ENCODE data around the gene TMEM51. TPM values are rescaled to one million over a fixed set of nuclear protein-coding genes. Genes with fewer than 3 reads are reported as not detected.
"Not testable (repeated sequence)": the region's sequence is repeated elsewhere in the genome, so short reads cannot be mapped to it uniquely, and the experiment has no call there.

TMEM51 gene
- total RNA-seq, 1 donor from 2014 or later = not detected

DNA sequence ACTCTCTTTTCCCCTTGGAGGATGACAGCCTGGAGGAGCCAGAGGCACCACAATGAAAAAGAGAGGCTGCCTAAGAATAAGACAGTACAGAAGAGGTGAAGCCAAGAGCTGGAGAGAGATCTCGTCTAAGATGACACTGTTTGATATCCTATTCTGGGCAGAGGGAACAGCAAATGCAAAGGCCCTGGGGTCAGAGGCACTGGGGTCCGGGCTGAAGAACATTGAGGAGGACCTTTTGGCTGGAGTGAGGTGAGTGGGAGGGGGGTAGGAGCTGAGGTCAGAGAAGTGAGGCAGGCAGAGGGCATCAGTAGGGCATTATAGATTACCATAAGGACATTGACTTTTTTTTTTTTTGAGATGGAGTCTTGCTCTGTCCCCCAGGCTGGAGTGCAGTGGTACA lies 19.3 kb upstream of the TMEM51 start:
- Histone ChIP-seq H3K27ac (no peak overlapping the region), H3K9me3 (no peaks in the 10 kb centered on the region), H3K36me3 (no peaks in the 10 kb centered on the region), H3K4me3 (no peak overlapping the region), H3K4me1 (no peaks in the 10 kb centered on the region), H3K27me3 (no peaks in the 10 kb centered on the region)
- no peak for DNase-seq (ENCODE audit: low spot score in 2 of 2)
- intact Hi-C loops (cut with DNase I) = no loop called here
- TF ChIP-seq, protein P1, sequence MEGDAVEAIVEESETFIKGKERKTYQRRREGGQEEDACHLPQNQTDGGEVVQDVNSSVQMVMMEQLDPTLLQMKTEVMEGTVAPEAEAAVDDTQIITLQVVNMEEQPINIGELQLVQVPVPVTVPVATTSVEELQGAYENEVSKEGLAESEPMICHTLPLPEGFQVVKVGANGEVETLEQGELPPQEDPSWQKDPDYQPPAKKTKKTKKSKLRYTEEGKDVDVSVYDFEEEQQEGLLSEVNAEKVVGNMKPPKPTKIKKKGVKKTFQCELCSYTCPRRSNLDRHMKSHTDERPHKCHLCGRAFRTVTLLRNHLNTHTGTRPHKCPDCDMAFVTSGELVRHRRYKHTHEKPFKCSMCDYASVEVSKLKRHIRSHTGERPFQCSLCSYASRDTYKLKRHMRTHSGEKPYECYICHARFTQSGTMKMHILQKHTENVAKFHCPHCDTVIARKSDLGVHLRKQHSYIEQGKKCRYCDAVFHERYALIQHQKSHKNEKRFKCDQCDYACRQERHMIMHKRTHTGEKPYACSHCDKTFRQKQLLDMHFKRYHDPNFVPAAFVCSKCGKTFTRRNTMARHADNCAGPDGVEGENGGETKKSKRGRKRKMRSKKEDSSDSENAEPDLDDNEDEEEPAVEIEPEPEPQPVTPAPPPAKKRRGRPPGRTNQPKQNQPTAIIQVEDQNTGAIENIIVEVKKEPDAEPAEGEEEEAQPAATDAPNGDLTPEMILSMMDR (IDR thresholded peaks at IDR 0.05) = no peak

DNA sequence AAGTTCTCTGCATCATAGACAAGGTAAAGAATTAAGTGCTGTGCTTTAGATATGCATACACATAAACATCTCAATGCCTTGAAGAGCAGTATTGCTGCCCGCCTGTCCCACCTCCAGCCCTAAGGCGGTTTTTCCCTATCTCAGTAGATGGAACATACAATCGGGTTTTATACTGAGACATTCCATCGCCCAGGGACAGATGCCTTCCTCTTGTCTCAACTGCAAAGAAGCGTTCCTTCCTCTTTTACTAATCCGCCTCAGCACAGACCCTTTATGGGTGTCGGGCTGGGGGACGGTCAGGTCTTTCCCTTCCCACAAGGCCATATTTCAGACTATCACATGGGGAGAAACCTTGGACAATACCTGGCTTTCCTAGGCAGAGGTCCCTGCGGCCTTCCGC lies 17.9 kb upstream of the TMEM51 start:
- H3K36me3 ChIP-seq; H3K9me3 ChIP-seq; H3K27me3 ChIP-seq; intact Hi-C loops (cut with DNase I); H3K4me1 ChIP-seq; H3K27ac ChIP-seq; H3K4me3 ChIP-seq; DNase-seq (ENCODE audit: low spot score in 2 of 2): not testable (repeated sequence)

DNA sequence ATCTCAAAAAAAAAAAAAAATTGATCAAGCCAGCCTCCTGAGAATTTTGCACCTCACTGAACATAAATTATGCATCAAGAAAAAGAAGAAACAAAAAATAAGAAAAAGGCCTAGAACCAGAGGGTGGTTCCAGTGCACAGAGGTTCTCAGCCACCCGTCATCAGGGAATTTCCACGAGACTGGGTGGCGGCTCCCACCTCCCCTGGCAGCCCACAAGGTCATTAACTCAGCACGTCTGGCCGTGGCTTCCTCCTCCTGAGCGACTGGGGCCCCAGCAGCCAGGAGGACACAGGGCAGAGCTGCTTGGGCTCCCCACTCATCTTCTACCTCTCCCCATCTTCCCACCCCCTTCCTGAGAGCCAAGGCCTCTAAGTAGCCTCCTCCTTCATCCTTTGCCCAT lies 15.7 kb upstream of the TMEM51 start:
- H3K27me3 ChIP-seq = no peaks in the 10 kb centered on the region
- H3K27ac ChIP-seq = no peak overlapping the region
- H3K4me1 ChIP-seq = no peaks in the 10 kb centered on the region
- TF ChIP-seq, protein P1 (IDR thresholded peaks at IDR 0.05) = no peak
- no peaks in the 10 kb centered on the region for H3K36me3 ChIP-seq
- no peak overlapping the region for H3K4me3 ChIP-seq
- intact Hi-C loops (cut with DNase I) = no loop called here
- DNase-seq (ENCODE audit: low spot score in 2 of 2) = no peak
- H3K9me3 ChIP-seq = no peaks in the 10 kb centered on the region

DNA sequence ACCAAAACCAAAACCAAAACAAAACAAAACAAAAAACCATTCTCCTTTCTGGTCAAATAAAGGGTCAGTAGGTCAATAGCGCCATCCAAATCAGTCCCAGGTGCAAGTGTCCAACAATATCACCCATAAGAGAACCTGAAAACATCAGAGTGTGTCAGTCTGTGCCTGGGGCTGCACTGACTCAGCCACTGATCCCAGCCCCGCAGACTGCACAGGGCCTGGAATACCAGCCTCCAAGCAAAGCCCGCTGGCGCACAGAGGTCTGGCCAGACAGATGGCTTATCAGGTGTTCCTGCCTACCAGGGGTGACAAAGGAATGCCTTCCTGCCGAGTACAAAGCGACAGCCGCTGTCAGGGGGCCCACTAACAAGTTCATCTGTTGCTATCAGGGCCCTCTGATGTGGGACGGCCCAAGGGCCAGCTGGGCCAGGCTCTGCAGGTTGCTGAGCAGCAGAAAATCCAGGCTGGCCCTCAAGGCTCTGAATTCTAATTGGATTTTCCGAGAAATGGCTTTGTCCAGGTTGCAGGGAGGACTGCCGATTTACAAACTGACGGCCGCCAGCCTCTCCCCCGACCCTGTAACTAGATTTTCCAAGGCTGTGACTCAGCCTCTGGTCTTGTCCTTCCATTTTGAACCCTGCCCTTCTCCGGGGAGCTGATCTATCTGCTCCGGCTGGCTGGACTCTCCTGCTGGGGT lies 13.7 kb upstream of the TMEM51 start:
- Histone ChIP-seq H3K4me3 (no peak overlapping the region), H3K27ac (no peak overlapping the region), H3K9me3 (no peaks in the 10 kb centered on the region), H3K36me3 (no peaks in the 10 kb centered on the region), H3K4me1 (no peaks in the 10 kb centered on the region), H3K27me3 (no peaks in the 10 kb centered on the region)
- intact Hi-C loops (cut with DNase I) = no loop called here
- DNase-seq (ENCODE audit: low spot score in 2 of 2) = no peak
- TF ChIP-seq, protein P1 (IDR thresholded peaks at IDR 0.05) = no peak

DNA sequence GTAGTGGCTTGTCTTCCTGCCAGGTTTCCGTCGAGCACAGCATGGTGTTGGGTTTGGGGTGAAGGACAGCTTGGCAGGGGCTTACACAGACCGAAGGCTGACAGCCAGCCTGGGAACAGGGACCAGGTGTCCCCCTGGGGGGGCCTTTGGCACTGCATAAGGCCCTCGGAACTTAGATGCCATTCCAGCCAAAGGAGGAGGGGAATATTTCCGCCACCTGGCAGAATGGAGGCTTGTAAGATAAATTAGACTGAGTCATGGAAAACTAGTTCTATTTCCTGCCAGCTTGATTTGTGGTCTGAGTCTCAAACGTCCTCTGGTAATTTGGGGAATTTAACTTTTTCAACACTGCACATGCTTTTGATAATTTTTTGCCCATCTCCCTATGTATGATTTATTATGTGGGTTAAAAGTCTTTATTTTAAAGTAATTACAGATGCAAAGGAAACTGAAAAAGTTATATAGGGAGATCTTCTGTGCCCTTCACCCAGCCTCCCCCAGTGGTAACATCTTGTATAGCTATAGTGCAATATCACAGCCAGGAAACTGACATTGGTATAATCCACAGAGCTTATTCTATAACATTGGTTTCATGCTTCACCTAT lies 11.5 kb upstream of the TMEM51 start:
- Histone ChIP-seq H3K27ac (no peak overlapping the region), H3K4me1 (peaks cover 0 to 2% of the 10 kb centered on the region in 2 donors), H3K27me3 (no peaks in the 10 kb centered on the region), H3K36me3 (no peaks in the 10 kb centered on the region), H3K9me3 (no peaks in the 10 kb centered on the region), H3K4me3 (no peak overlapping the region)
- DNase-seq (ENCODE audit: low spot score in 2 of 2) = no peak
- intact Hi-C loops (cut with DNase I) = no loop called here
- TF ChIP-seq, protein P1 (IDR thresholded peaks at IDR 0.05) = no peak

DNA sequence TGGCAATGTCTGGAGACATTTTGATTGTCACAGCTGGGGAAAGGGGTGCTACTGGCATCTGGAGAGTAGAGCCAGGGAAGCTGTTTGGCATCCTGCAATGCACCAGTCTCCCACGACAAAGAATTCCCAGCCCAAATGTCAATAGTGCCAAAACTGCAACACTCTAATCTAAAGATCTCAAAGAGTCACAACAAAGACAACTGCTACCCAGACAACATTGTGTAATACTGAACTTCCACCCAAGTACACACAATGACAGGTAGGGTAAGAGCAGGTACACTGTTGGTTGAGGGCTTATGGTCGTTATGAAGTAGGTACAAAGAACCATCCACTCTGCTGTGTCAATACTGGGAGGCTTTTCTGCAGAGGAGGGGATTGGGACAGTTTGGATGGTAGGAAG lies 8.2 kb upstream of the TMEM51 start:
- TF ChIP-seq, protein P1 (IDR thresholded peaks at IDR 0.05) = no peak
- H3K27ac ChIP-seq = no peak overlapping the region
- H3K27me3 ChIP-seq = no peaks in the 10 kb centered on the region
- H3K9me3 ChIP-seq = no peaks in the 10 kb centered on the region
- intact Hi-C loops (cut with DNase I) = no loop called here
- H3K4me1 ChIP-seq = peaks cover 0 to 2% of the 10 kb centered on the region in 2 donors
- H3K4me3 ChIP-seq = no peak overlapping the region
- no peaks in the 10 kb centered on the region for H3K36me3 ChIP-seq
- DNase-seq (ENCODE audit: low spot score in 2 of 2) = no peak
